ENCODE data around the gene ROR1. TPM values are rescaled to one million over a fixed set of nuclear protein-coding genes. Genes with fewer than 3 reads are reported as not detected.

The ROR1 gene
- total and polyA plus RNA-seq, 2 of the 4 experiments (the other 2 are of a cell fraction), result 4.4 to 10.0 TPM

- H2AK9ac ChIP-seq (replicated peaks; ENCODE audit: low read depth, low read length, poor library complexity), result no peak overlapping the region
- no peak overlapping the region for H2BK15ac ChIP-seq (ENCODE audit: low read depth, low read length)
- H3K27me3 ChIP-seq (ENCODE audit: control insufficient read depth, insufficient read depth, low read length), result no peaks in the 10 kb centered on the region
- ChIA-PET POLR2A (ENCODE audit: unreplicated experiment) (no interaction called here), CTCF (no interaction called here)
- no TSS peak for BruUV-seq (replicated peaks)
- dilution Hi-C loops (cut with HindIII; ENCODE audit: low sequenced_read_pairs, unreplicated experiment), result no loop called here
- H2BK120ac ChIP-seq (ENCODE audit: low read depth, low read length), result no peak overlapping the region
- H3K36me3 ChIP-seq (ENCODE audit: control insufficient read depth, insufficient read depth, low read length), result no peaks in the 10 kb centered on the region
- ATAC-seq (ENCODE audit: low read depth), result no peak
- H2AFZ ChIP-seq (replicated peaks; ENCODE audit: low read length, poor library complexity), result no peak overlapping the region
- H4K91ac ChIP-seq (ENCODE audit: insufficient read depth, low read depth, low read length), result no peak overlapping the region
- no peak overlapping the region for H2AK5ac ChIP-seq (ENCODE audit: low read depth, low read length)
- H3K14ac ChIP-seq (replicated peaks; ENCODE audit: low read depth, low read length), result no peak overlapping the region
- no peak overlapping the region for H2BK5ac ChIP-seq (ENCODE audit: low read depth, low read length, poor library complexity, severe bottlenecking)
- no peaks in the 10 kb centered on the region for H3K9me3 ChIP-seq (ENCODE audit: control insufficient read depth, insufficient read depth, low read length)
- intact Hi-C loops (cut with micrococcal nuclease), result no loop called here
- no peaks in the 10 kb centered on the region for H4K20me1 ChIP-seq (ENCODE audit: insufficient read depth, low read length)
- H3K4me3 ChIP-seq (ENCODE audit: insufficient read depth, low read depth, low read length), result no peak overlapping the region
- H3K18ac ChIP-seq (ENCODE audit: low read depth, low read length), result no peak overlapping the region
- H3K23ac ChIP-seq (ENCODE audit: low read depth, low read length), result no peak overlapping the region
- no peak overlapping the region for H3K56ac ChIP-seq (ENCODE audit: extremely low read depth, insufficient read depth, low read length)
- no peak overlapping the region for H3K27ac ChIP-seq (ENCODE audit: insufficient read depth, low read length)
- peaks cover 10% of the 10 kb centered on the region for H3K4me1 ChIP-seq (ENCODE audit: control insufficient read depth, insufficient read depth, low read length)
- no peak for DNase-seq
- no peak overlapping the region for H4K5ac ChIP-seq (ENCODE audit: low read depth, low read length)
- no peak overlapping the region for H3K9ac ChIP-seq (ENCODE audit: low read depth, low read length)
- no peak overlapping the region for H4K8ac ChIP-seq (ENCODE audit: low read depth in 2 of 2, low read length in 2 of 2)
- H3K79me1 ChIP-seq (ENCODE audit: low read depth in 1 of 2, low read length in 2 of 2), result no peaks in the 10 kb centered on the region; a peak in 1 of 4 replicates
- H3K4me2 ChIP-seq (ENCODE audit: low read depth, low read length), result no peak overlapping the region
- TF ChIP-seq CTCF (conservative IDR thresholded peaks at IDR 0.05; ENCODE audit: low read depth, low read length), result no peak
- no peak for TF ChIP-seq FOS (IDR thresholded peaks at IDR 0.05; ENCODE audit: low read depth, low read length)
- no peak for TF ChIP-seq BHLHE40 (IDR thresholded peaks at IDR 0.05; ENCODE audit: low read depth, low read length)
- TF ChIP-seq CHD1 (IDR thresholded peaks at IDR 0.05; ENCODE audit: low read depth, low read length), result no peak
- no peak for TF ChIP-seq MAFK (IDR thresholded peaks at IDR 0.05; ENCODE audit: low read depth, low read length)
- no peak for TF ChIP-seq RAD21 (IDR thresholded peaks at IDR 0.05; ENCODE audit: low read length)
- no peak for TF ChIP-seq RFX5 (IDR thresholded peaks at IDR 0.05; ENCODE audit: low read depth, low read length)
- TF ChIP-seq POLR2A (IDR thresholded peaks at IDR 0.05; ENCODE audit: low read depth, low read length), result no peak
- no peak for TF ChIP-seq RCOR1 (IDR thresholded peaks at IDR 0.05; ENCODE audit: insufficient replicate concordance, low read length)
- no peak for TF ChIP-seq MAZ (IDR thresholded peaks at IDR 0.05; ENCODE audit: borderline replicate concordance, low read depth, low read length)
- no peak for TF ChIP-seq NFE2L2 (IDR thresholded peaks at IDR 0.05; ENCODE audit: low read depth, low read length)
- no peak for TF ChIP-seq ELK1 (IDR thresholded peaks at IDR 0.05; ENCODE audit: borderline replicate concordance, low read depth, low read length)
- no peak for TF ChIP-seq CEBPB (IDR thresholded peaks at IDR 0.05; ENCODE audit: low read depth, low read length)
- no peak for TF ChIP-seq SMC3 (IDR thresholded peaks at IDR 0.05; ENCODE audit: low read depth, low read length)
- no peak for TF ChIP-seq USF2 (IDR thresholded peaks at IDR 0.05; ENCODE audit: low read depth, low read length)
- TF ChIP-seq MXI1 (IDR thresholded peaks at IDR 0.05; ENCODE audit: borderline replicate concordance, low read depth, low read length), result no peak
- H3K9me1 ChIP-seq (ENCODE audit: insufficient read depth, low read length), result peaks cover 6% of the 10 kb centered on the region; the same call in 1 of the 2 replicates
- in situ Hi-C loops (cut with MboI; ENCODE audit: low sequenced_read_pairs), result no loop called here
- no peak overlapping the region for H3K4ac ChIP-seq (ENCODE audit: low read depth, low read length)
- no peak overlapping the region for H2BK20ac ChIP-seq (ENCODE audit: low read depth, low read length)
Measured at GRCh38 chr1:63890468-63890867, 116.7 kb downstream of the ROR1 start.
